ENCODE results near the gene MYLK.

DNA sequence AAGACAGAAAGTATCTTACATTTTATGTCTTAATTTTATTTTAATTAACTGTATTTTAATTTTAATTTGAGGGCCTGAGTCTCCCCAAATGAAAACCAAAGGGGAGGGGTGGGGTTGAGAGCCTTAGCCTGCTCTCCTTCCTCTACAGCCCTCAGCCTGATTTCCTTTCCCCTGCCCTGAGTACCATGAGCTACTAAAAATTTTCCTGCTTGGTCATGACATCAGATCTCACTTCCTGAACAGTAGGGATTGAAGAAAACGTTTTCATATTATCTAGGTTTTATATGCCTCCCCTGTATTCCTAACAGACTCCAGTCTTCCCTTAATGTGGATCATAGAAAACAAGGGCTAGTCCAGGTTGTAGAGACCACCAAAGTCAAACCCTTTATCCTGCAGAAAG is 133.9 kb downstream of the MYLK start:
- TF ChIP-seq MAX (IDR thresholded peaks at IDR 0.05): no peak
- TF ChIP-seq CTCF (IDR thresholded peaks at IDR 0.05; ENCODE audit: low read depth, low read length, missing input control): no peak
- TF ChIP-seq EGR1 (IDR thresholded peaks at IDR 0.05; ENCODE audit: low read depth in 2 of 2): no peak
- TF ChIP-seq FOXA1 (IDR thresholded peaks at IDR 0.05): no peak
- no peak for TF ChIP-seq RAD21 (IDR thresholded peaks at IDR 0.05)
- TF ChIP-seq JUND (IDR thresholded peaks at IDR 0.05): no peak
- TF ChIP-seq, protein P1, sequence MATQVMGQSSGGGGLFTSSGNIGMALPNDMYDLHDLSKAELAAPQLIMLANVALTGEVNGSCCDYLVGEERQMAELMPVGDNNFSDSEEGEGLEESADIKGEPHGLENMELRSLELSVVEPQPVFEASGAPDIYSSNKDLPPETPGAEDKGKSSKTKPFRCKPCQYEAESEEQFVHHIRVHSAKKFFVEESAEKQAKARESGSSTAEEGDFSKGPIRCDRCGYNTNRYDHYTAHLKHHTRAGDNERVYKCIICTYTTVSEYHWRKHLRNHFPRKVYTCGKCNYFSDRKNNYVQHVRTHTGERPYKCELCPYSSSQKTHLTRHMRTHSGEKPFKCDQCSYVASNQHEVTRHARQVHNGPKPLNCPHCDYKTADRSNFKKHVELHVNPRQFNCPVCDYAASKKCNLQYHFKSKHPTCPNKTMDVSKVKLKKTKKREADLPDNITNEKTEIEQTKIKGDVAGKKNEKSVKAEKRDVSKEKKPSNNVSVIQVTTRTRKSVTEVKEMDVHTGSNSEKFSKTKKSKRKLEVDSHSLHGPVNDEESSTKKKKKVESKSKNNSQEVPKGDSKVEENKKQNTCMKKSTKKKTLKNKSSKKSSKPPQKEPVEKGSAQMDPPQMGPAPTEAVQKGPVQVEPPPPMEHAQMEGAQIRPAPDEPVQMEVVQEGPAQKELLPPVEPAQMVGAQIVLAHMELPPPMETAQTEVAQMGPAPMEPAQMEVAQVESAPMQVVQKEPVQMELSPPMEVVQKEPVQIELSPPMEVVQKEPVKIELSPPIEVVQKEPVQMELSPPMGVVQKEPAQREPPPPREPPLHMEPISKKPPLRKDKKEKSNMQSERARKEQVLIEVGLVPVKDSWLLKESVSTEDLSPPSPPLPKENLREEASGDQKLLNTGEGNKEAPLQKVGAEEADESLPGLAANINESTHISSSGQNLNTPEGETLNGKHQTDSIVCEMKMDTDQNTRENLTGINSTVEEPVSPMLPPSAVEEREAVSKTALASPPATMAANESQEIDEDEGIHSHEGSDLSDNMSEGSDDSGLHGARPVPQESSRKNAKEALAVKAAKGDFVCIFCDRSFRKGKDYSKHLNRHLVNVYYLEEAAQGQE (IDR thresholded peaks at IDR 0.05): no peak
- TF ChIP-seq HNF4A (conservative IDR thresholded peaks at IDR 0.05): no peak
- no peak for TF ChIP-seq GABPA (IDR thresholded peaks at IDR 0.05 in 1 of 2, conservative IDR thresholded peaks at IDR 0.05 in 1 of 2)
- no peak for TF ChIP-seq ATF3 (IDR thresholded peaks at IDR 0.05)
- TF ChIP-seq YY1 (IDR thresholded peaks at IDR 0.05): no peak

Data from liver (tissue), 3 donors.